ENCODE data around the gene RPL36.
"Not testable (repeated sequence)": the region's sequence is repeated elsewhere in the genome, so short reads cannot be mapped to it uniquely, and the experiment has no call there.

Gene RPL36

DNA sequence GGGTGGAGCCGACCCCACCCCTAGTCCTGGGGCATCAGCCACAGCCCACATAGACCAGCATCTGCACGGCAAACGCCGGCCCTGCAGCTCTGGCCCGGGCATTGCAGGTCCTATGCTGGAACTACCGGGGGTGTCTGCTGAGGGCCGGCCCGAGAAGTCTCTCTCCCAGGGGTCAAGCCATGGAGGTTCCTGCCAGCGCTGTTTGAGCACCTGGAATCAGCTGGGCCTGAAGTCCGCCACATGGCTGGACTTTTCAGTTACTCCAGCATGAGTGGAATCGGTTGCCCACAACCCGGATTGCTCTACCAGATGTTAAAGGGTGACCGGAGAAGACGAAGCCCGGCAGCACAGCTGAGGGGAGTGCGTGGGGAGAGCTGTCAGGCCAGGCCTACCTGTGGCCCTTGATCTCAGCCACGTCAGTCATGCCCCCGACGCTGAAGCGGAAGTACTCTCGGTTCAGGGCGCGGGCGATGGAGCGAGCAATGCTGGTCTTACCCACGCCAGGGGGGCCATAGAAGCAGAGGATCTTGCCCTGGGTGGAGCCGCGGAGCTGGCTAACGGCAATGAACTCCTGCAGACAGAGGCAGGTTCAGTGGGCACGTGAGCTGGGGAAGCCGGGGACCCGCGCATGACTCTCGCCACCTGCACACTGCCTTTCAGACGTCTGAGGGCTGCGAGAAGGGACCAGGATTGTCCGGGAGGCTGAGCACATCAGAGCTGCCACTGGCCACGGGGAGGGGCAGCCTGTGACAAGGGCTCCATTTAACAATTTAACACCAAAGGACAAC is 8.7 kb downstream of the RPL36 start:
- Mint-ChIP-seq H3K9me3 (no peaks in the 10 kb centered on the region), H3K27me3 (ENCODE audit: low read depth) (no peaks in the 10 kb centered on the region), H3K4me1 (ENCODE audit: low read depth) (no peaks in the 10 kb centered on the region), H3K4me3 (no peak overlapping the region), H3K27ac (no peak overlapping the region), H3K36me3 (ENCODE audit: low read depth) (peaks cover 34% of the 10 kb centered on the region)
- DNase-seq (ENCODE audit: low spot score) = no peak

DNA sequence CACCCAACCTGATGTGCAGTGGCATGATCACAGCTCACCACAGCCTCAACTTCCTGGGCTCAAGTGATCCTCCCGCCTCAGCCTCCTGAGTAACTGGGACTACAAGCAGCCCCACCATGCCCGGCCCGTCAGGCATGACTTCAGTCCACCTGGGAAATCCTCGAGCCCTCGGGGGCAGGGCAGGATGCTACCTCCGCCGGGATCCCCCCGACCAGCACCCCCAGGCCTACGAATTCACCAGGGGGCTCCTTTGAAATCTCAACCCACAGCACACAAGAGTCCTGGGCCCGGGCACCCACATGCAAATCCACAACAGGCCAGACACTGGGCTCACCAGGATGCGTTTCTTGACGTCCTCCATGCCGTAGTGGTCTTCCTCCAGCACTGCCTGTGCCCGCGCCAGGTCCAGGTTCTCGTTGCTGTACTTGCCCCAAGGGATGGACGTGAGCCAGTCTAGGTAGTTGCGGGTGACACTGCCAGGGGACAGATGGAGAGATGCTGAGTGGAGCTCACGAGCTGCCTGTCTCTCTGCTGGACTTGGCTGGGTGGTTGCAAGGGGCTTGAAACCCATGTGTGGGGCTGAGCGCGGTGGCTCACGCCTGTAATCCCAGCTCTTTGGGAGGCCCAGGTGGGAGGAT is 10.5 kb downstream of the RPL36 start:
- Mint-ChIP-seq H3K4me1 (ENCODE audit: low read depth) (no peaks in the 10 kb centered on the region), H3K27ac (no peak overlapping the region), H3K9me3 (no peaks in the 10 kb centered on the region), H3K4me3 (no peak overlapping the region), H3K27me3 (ENCODE audit: low read depth) (no peaks in the 10 kb centered on the region), H3K36me3 (ENCODE audit: low read depth) (peaks cover 29% of the 10 kb centered on the region)
- DNase-seq (ENCODE audit: low spot score) = no peak

DNA sequence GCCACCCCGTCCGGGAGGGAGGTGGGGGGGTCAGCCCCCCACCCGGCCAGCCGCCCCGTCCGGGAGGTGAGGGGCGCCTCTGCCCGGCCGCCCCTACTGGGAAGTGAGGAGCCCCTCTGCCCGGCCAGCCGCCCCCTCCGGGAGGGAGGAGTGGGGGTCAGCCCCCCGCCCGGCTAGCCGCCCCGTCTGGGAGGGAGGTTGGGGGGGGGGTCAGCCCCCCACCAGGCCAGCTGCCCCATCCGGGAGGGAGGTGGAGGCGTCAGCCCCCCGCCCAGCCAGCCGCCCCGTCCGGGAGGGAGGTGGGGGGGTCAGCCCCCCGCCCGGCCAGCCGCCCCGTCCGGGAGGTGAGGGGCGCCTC is 11.9 kb downstream of the RPL36 start:
- H3K4me3 Mint-ChIP-seq; H3K27ac Mint-ChIP-seq; H3K27me3 Mint-ChIP-seq (ENCODE audit: low read depth); H3K4me1 Mint-ChIP-seq (ENCODE audit: low read depth); H3K9me3 Mint-ChIP-seq; DNase-seq (ENCODE audit: low spot score): not testable (repeated sequence)
- peaks cover 30% of the 10 kb centered on the region for H3K36me3 Mint-ChIP-seq (ENCODE audit: low read depth)

DNA sequence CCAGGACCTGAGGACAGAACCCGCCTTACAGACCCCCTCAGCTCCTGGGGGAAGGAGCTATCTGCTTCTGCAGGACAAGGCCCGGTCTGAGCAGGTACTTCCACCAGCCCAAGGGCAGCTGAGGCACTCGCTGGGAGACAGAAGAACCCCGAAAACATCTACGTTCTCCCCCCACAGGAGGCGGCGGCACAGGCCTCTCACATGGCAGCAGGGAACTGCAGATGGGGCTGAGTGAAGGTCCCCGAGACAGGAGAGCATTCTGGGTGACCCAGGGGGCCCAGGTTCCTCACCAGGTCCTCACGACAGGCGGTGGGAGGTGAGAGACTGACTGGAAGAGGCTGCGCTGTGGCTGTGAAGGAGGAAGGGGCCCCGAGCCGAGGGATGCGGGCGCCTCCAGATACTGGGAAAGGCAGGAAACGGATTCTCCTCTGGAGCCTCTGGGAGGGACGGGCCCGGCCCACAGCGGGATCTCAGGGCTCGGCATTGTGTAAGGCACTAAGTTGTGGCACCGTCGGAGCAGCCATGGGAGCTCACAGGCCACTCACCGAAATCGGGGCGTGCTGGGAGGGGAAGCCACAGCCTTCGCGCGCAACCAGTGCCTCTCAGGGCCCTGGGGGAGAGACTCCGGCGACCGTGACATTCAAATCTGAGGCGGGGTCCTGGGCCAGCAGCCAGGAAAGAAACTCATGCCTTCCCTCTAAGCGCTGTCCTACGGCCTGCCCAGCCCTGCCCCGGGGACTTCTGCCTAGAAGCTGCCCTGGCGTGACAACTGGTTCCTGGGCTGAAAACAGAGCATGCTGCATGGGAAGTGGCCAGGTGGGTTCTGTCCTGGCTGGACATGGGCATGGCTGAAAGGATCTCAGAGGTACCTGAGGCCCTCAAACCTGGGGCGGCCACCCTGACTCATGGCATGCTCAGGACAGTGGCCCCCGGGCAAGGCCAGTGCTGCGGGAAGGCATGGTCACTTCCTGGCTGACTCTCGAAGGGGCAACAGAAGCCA is 14.0 kb downstream of the RPL36 start:
- Mint-ChIP-seq H3K9me3 (no peaks in the 10 kb centered on the region), H3K4me3 (no peak overlapping the region), H3K27me3 (ENCODE audit: low read depth) (no peaks in the 10 kb centered on the region), H3K36me3 (ENCODE audit: low read depth) (peaks cover 27% of the 10 kb centered on the region), H3K27ac (no peak overlapping the region), H3K4me1 (ENCODE audit: low read depth) (no peaks in the 10 kb centered on the region)
- DNase-seq (ENCODE audit: low spot score) = no peak

DNA sequence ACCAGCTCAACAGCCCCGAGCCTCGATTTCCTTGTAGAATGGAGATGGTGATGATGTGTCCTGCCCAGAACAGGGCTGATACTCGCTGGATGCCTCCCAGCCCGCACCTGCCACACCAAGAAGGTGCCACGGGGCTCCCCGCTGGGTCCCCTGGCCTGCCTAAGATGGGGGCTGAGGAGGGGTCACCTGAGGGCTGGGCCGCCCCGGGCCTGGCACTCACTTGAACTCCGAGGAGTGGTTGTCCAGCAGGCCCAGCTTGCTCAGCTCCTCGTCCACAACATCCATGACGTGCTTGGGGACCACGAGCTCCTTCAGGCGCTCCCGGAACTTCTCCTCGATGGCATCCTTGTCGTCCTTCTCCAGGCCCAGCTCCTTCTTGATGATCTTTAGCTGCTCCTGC is 15.5 kb downstream of the RPL36 start:
- no peak overlapping the region for H3K27ac Mint-ChIP-seq
- DNase-seq (ENCODE audit: low spot score) = no peak
- no peaks in the 10 kb centered on the region for H3K4me1 Mint-ChIP-seq (ENCODE audit: low read depth)
- peaks cover 28% of the 10 kb centered on the region for H3K36me3 Mint-ChIP-seq (ENCODE audit: low read depth)
- H3K4me3 Mint-ChIP-seq = no peak overlapping the region
- no peaks in the 10 kb centered on the region for H3K27me3 Mint-ChIP-seq (ENCODE audit: low read depth)
- no peaks in the 10 kb centered on the region for H3K9me3 Mint-ChIP-seq

DNA sequence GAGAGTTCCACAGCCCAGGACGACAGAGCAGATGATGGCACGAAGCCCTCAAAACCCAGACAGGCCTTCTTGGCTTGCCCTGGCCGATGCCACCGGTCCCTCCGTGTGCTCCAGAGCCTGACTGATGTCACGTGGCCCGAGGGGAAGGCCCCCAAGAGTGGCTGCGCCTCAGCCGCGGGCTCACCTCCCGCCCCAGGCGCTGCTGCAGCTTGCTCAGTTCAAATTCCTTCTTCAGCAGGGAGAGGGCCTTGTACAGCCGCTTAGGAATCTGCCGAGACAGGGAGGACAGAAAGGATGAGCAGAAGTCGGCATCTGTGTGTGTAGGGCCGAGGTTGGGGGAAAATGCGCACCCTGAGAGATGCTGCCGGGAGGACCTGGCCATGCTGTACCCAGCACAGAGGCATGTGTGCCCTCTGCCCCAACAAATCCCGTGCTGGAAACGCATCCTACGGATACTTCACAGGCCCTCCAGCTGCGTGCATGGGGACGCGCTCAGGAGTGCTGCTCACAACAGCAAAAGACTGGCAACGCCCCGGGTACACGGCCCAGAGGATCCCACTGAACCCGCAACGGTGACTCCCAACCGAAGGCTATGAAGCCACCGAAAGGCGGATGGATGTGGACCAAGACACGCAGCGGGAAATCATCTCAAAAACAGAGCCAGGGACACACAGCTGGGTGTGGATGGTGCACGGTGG is 16.9 kb downstream of the RPL36 start:
- H3K4me1 Mint-ChIP-seq (ENCODE audit: low read depth) = no peaks in the 10 kb centered on the region
- no peak for DNase-seq (ENCODE audit: low spot score)
- H3K4me3 Mint-ChIP-seq = no peak overlapping the region
- H3K36me3 Mint-ChIP-seq (ENCODE audit: low read depth) = peaks cover 21% of the 10 kb centered on the region
- H3K9me3 Mint-ChIP-seq = no peaks in the 10 kb centered on the region
- no peaks in the 10 kb centered on the region for H3K27me3 Mint-ChIP-seq (ENCODE audit: low read depth)
- H3K27ac Mint-ChIP-seq = no peak overlapping the region

DNA sequence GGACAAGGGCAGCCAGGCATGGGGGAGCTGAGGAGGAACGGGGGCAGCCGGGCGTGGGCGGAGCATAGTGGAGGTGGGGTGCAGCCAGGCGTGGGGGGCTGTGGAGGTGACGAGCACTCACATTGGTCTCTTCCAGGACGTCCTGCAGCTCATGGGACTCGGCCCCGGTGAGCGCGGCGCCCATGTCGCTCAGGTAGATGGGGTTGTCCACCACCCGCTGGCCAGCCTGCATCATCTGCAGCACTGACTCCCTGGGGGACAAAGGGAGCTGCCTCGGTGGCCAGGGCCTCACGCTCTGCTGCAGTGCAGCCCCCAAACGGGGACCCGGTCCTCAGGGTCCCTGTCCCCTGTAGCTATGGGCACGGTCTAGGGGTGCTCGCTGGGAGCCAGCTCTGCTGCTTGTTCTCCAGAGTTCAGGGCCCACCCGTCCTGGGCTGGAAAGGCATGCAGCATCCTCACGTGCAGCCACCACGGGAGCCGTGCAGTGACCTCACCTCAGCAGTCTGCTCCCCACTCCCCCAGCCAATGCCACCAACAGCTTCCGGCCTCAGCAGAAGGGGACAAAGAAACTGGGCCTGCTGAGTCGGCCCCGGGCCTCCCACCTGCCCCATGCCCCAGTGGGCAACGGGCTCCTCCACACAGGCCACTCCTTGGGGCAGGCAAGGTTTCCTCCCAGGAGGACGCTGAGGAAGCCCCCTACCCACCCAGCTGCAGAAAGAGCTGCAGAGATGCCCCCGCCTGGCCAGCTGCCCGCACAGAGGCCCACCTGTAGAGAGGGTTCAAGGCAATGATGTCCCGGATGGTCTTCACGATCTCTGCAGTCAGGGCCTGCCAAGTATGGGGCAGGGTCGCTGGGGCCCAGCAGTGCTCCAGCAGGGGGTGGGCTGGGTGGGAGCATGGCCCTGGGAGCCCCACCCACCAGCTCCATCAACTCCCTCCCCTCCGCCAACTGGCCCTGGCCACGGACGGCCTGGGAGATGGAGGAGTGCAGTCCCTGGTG is 17.8 kb downstream of the RPL36 start:
- Mint-ChIP-seq H3K27me3 (ENCODE audit: low read depth) (no peaks in the 10 kb centered on the region), H3K4me1 (ENCODE audit: low read depth) (no peaks in the 10 kb centered on the region), H3K36me3 (ENCODE audit: low read depth) (peaks cover 25% of the 10 kb centered on the region), H3K27ac (no peak overlapping the region), H3K9me3 (no peaks in the 10 kb centered on the region), H3K4me3 (no peak overlapping the region)
- no peak for DNase-seq (ENCODE audit: low spot score)

DNA sequence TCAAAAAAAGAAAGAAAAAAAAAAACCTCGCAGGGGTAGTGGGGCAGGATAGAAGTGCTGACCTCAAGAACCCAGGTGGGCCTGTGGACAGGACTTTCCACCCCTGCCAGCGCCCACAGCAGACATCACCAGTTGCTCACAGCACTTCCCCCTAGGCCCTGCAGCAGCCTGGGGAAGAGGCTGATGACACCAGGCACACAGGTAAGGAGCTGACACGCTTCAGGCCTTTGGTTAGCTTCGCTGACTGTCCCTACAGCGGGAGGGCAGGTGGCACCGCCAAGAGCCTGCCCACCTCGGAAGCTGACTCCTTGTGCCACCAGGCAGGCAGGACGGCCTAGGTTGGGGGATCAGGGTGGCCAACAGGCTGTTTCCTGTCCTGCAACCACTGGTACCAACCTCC is 20.9 kb downstream of the RPL36 start:
- H3K4me1 Mint-ChIP-seq (ENCODE audit: low read depth) = peaks cover 3% of the 10 kb centered on the region
- DNase-seq (ENCODE audit: low spot score) = no peak
- no peak overlapping the region for H3K4me3 Mint-ChIP-seq
- no peak overlapping the region for H3K27ac Mint-ChIP-seq
- H3K27me3 Mint-ChIP-seq (ENCODE audit: low read depth) = no peaks in the 10 kb centered on the region
- H3K36me3 Mint-ChIP-seq (ENCODE audit: low read depth) = peaks cover 27% of the 10 kb centered on the region
- no peaks in the 10 kb centered on the region for H3K9me3 Mint-ChIP-seq

DNA sequence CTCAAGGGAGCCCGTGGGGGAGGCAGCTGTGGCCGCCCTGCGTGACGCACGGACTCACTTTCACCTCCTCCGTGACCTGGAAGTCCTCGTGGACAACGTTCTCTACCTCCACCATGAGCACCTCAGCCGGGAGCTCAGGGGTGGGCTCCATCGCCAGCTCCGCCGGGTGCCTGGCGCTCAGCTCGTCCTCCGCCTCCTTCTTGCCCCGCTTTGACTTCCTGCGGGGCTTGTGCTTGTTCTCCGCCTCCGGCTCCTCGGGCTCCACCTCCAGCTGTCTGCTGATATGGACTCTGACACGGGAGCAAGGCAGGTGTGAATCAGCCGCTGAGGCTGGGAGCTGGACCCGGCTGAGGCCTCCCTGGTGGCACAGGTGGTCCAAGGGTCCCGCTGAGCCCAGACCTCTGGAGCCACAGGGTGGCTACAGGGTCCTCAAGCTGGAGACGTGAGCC is 21.6 kb downstream of the RPL36 start:
- H3K27ac Mint-ChIP-seq = no peak overlapping the region
- H3K36me3 Mint-ChIP-seq (ENCODE audit: low read depth) = peaks cover 25% of the 10 kb centered on the region
- H3K9me3 Mint-ChIP-seq = no peaks in the 10 kb centered on the region
- no peaks in the 10 kb centered on the region for H3K27me3 Mint-ChIP-seq (ENCODE audit: low read depth)
- no peak for DNase-seq (ENCODE audit: low spot score)
- H3K4me1 Mint-ChIP-seq (ENCODE audit: low read depth) = peaks cover 3% of the 10 kb centered on the region
- H3K4me3 Mint-ChIP-seq = no peak overlapping the region

DNA sequence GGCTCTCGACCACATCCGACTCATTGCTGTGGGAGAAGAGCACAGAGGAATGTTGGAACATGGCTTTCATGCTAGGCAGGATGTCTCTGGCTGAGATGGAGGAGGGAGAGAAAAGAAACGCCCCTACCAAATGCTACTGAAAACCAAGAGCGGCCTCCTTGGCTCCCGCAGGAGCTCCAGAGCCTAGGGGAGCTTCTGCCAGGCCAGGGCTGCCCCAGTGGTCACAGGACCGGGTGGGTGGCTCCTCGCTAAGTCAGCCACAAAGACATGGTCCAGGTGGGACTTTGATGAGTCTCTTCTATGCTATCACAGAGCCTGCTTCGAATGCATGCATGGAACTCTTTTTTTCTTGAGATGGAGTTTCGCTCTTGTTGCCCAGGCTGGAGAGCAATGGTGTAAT is 23.1 kb downstream of the RPL36 start:
- H3K36me3 Mint-ChIP-seq (ENCODE audit: low read depth) = peaks cover 33% of the 10 kb centered on the region
- no peaks in the 10 kb centered on the region for H3K9me3 Mint-ChIP-seq

DNA sequence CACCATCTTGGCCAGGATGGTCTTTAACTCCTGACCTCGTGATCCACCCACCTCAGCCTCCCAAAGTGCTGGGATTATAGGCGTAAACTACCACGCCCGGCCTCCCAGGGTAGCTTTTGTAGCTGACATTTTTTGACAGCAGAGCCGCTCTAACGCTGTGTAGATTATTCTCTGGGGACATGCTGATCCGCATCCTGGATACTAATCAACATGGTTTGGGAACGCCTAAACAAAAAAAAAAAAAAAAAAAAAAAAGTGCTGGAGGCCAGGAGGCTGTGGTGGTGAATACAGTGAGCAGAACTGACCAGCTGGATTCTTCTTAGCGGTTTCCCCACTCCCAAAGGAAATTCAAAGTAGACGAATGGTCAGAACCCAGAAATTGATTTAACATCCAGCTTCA is 24.7 kb downstream of the RPL36 start:
- Mint-ChIP-seq H3K27ac (no peak overlapping the region), H3K27me3 (ENCODE audit: low read depth) (no peaks in the 10 kb centered on the region), H3K36me3 (ENCODE audit: low read depth) (peaks cover 36% of the 10 kb centered on the region), H3K4me3 (no peak overlapping the region), H3K4me1 (ENCODE audit: low read depth) (peaks cover 21% of the 10 kb centered on the region), H3K9me3 (no peaks in the 10 kb centered on the region)
- DNase-seq (ENCODE audit: low spot score) = no peak

More for the DNA sequence above, 23.1 kb downstream of the RPL36 start:
- no peaks in the 10 kb centered on the region for H3K27me3 Mint-ChIP-seq (ENCODE audit: low read depth)
- no peak for DNase-seq (ENCODE audit: low spot score)
- peaks cover 12% of the 10 kb centered on the region for H3K4me1 Mint-ChIP-seq (ENCODE audit: low read depth)
- H3K4me3 Mint-ChIP-seq = no peak overlapping the region
- H3K27ac Mint-ChIP-seq = no peak overlapping the region

DNA sequence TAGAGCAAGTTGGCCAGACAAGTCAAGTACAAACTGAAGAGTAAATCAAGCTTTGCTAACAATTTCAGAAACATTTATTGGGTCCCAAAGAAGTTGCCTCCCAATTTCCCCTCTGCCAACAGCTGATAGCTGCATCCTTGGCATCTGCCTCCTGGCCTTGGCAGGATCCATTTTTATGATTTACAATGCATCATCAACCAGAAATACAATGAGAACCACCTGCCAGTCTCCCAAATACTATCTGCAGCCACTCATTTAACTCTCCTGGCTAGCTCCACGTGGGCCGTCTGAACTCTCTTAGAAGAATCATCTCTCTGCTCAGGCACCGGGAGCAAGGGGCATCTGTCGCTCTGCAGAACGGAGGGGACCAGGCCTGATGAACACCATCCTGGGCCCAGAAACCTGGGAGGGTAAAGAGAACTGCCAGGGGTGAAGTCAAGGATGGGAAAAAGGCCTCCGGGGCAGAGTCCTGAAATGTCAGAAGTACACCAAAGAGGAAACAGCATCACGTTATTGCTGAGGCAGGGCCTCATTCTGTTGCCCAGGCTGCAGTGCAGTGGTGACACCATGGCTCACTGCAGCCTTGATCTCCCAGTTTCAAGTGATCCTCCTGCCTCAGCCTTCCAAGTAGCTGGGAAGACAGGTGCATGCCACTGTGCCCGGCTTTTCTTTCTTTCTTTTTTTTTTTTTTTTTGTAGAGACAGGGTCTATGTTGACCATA is 27.3 kb downstream of the RPL36 start:
- Mint-ChIP-seq H3K27me3 (ENCODE audit: low read depth) (no peaks in the 10 kb centered on the region), H3K9me3 (no peaks in the 10 kb centered on the region), H3K27ac (peak overlapping the region; percentile 62), H3K4me3 (peak overlapping the region; percentile 92), H3K36me3 (ENCODE audit: low read depth) (peaks cover 26% of the 10 kb centered on the region), H3K4me1 (ENCODE audit: low read depth) (peaks cover 21% of the 10 kb centered on the region)
- no peak for DNase-seq (ENCODE audit: low spot score)

Measured in T-helper 2 cell treated with Interferon-gamma antibody and Interleukin-4, amounts not matched to agents 5 μg/mL and 100 μg/mL, for 36 hours (primary cell).